Stimulated activated CD4-positive, alpha-beta T cell treated with anti-CD3 and anti-CD28 coated beads, Interleukin-4, amount 100 ng/mL, for 4 hours (primary cell): ENCODE measurements around the gene TOX2.

Source experiments
- DNase-seq, 2 experiments: peaks; one replicate each; pipeline ENCODE4 v3.0.0-alpha.2; 2020

The TOX2 gene

GRCh38 chr20:43941476-43942200, 27.0 kb downstream of the TOX2 start:
- no peak for DNase-seq

DNA sequence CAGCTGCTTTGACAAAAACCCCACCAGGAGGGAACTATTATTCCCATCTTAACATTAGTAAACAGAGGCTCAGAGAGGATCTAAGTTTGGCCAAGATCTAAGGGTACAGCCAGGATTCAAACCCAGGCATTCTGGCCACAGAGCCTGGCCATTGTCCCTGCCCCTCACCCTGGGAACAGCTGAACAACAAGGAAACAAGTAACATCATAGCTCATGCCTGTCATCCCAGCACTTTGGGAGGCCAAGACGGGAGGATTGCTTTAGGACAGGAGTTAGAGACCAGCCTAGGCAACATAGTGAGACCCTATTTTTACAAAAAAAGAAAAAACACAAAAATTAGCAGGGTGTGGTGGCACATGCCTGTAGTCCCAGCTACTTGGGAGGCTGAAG, 27.5 kb downstream of the TOX2 start:
- DNase-seq = no peak

- no peak for DNase-seq
Measured at GRCh38 chr20:43942667-43943285, 28.1 kb downstream of the TOX2 start.

GRCh38 chr20:43943725-43944124, 29.1 kb downstream of the TOX2 start:
- no peak for DNase-seq

DNA sequence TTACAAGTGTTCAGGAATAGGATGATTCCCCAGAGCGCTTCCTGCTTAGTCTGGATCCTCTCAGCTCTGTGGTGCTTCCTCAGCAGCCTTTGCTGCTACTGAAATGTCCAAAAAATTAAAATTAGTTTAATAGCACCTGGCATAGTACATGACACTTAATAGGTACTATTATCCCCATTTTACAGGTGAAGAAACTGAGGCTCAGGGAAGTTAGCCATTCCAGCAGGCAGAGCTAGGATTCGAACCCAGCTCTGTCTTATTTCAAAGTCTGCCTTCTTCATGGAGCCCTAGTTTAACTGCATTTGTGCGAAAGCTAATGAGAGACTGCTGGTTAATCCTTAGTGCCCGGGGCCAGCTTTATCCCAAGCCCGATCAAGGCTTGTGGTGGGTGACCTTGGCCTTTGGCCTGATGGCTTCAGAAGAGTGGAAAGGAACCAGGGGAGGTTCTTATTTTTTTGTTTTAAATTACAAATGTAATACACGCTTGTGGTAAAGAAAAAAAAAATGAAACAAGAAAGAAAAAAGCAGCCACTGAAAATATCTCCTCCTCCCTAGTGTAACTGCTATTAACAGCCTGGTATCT, 30.1 kb downstream of the TOX2 start:
- DNase-seq = no peak

DNA sequence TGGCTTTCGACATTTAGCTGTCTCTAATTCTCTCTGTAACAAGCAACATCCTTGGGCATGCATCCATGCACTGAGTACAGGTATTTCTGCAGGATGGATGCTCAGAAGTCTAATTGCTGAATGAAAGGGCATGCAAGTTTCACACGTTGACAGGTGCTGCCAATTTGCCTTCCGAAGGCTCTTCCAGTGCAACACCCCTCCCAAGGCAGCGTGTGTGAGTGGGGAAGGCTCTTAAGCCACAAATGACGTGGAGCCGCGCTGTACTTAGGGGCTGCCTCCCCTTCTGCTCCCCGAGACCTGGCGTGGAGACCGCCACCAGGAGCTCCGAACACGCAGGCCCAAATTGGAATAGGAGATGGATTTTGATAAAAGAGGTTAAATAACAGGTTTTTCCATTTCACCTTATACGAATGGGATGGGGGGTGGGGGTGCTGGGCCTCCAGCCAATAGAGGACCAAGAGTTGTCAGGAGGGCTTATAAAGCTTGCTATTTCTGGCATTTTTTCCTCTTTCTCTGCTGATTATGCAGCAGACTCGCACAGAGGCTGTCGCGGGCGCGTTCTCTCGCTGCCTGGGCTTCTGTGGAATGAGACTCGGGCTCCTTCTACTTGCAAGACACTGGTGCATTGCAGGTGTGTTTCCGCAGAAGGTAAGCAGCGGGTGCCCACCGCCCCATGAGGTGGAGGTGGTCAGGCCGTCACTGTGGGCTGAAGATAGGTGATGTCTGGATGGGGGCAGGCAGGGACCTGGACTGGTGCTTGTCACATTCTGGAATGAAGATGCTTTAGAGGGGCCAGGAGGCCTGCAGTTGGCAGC, 30.9 kb downstream of the TOX2 start:
- DNase-seq = no peak

- DNase-seq = no peak
Measured at GRCh38 chr20:43946206-43946491, 31.5 kb downstream of the TOX2 start.

DNA sequence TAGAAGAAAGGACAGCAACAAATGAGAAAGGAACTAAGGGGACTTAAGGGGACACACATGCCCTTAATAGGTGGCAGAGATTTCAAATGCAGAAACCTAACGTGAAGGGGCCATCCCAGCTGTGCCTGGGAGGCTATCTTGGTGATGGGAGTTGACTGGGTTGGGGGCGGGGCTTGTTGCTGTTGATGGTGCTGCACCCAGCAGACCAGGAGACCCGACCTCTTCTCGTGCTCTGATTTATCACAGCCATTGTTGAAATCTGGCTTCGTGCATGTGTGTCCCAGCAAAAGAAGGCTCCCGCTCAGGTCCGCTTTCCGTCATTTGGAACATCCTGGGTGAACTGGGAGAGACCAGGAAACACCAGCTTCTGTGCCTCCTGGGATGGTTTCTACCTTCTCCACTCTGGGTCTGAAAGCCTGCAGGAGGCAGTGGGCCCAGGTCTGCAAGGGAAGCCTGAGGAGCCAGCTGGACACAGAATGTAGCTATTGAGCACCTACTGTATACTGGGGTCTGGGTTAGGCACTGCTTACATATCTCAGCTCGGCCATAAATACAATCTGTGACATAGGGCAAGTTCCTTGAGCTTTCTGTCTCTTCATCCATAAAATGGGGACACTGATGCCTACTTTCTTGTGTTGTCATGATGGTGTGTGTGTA, 32.1 kb downstream of the TOX2 start:
- no peak for DNase-seq

- DNase-seq = no peak
Measured at GRCh38 chr20:43947316-43947710, 32.7 kb downstream of the TOX2 start.

- no peak for DNase-seq
Measured at GRCh38 chr20:43948455-43948854, 33.8 kb downstream of the TOX2 start.

- no peak for DNase-seq
Measured at GRCh38 chr20:43949248-43949647, 34.6 kb downstream of the TOX2 start.

DNA sequence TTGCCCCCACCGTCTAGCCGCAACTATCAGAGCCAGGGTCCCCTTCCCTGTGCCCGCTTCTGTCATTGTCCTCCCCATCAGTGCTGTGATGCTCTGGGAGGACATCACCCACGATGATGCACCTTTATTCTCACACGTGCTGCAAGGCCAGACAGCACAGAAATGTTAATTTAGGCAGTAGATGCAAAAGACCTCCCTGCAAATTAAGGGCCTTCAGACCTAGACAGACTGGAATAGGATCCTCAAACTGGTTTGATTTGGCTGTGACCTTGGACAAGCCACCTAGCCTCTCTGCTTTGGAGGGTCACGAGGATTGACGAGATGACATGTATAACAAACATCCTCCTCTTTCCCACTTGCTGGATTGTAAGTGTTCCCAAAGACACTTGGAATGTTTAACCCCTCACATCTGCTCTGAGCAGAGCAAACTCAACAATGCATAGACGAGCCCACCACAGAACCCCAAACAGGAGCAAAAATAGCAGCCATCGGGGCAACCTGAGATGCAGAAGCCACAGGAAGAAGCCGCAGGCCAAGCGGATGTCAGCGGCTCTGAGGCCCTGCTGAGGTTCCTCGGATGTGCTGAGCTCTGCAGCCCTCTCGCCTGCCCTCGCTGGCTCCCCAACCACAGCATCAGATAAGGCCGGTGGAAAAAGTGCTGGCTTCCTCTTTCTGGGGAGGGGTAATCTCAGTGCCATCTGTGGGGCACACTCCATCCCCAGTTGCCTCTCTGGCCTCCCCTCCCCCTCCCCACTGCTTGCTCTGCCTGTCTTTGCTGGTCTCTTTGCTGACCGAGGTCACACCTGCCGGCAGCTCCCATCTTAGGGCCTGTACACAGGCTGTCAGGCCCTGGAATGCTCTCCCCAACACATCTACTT, 35.3 kb downstream of the TOX2 start:
- DNase-seq = peak; percentile 53 to 55

DNA sequence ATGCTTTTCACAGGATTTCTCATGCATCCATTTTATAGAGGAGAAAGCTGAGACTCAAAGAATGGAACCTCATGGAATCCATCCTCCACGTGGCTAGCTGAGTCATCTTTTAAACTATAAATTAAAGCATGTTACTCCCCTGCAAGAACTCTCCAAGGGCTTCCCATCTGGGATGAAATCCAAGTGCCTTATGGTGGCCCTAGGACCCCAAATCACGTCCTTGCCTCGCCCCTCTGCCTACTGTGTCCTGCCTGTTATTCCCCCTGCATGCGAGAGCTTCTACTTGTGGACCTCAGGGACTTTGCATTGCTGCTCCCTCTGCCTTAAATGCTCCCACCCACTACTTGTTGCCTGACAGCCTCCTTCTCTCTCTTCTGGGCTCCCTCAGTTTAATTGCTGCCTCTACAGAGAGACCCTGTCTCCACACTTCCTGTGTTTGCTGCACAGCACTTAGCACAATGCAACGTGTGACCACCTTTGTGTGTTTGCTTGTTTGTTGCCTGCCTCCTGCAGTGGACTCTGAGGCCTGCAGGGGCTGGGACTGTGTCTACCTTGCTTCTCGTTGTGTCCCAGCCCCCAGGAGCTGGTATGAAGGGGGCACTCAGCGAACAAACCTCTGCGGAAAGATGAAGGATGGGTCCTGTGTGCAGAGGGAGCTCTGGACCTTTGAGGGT, 39.4 kb downstream of the TOX2 start:
- DNase-seq = no peak

- DNase-seq = no peak
Measured at GRCh38 chr20:43954704-43955061, 40.0 kb downstream of the TOX2 start.

- peak; percentile 29 to 67 for DNase-seq
Measured at GRCh38 chr20:43955062-43955749, 40.6 kb downstream of the TOX2 start.

DNA sequence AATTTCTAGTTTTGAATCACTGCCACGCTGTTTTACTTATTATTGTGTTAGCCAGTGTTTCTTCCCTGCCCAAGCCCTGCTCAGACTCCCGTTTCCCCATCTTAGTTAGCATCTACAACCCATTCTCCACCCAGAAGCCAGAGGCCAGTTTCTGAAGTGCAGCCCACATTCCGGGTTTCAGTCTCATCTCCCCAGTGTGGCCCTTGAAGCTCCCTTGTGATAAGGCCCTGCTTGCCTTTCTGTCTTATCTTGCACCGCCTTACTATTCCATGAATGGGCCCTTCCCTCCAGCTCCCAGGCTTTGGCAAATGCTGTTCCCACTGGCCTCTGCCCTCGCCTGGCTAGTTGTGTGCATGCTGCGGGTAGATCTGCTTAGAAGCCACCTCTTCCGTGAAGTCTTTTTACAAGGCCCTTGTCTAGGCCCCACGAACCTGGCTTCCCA, 41.1 kb downstream of the TOX2 start:
- no peak for DNase-seq

- no peak for DNase-seq
Measured at GRCh38 chr20:43957392-43957791, 42.7 kb downstream of the TOX2 start.

DNA sequence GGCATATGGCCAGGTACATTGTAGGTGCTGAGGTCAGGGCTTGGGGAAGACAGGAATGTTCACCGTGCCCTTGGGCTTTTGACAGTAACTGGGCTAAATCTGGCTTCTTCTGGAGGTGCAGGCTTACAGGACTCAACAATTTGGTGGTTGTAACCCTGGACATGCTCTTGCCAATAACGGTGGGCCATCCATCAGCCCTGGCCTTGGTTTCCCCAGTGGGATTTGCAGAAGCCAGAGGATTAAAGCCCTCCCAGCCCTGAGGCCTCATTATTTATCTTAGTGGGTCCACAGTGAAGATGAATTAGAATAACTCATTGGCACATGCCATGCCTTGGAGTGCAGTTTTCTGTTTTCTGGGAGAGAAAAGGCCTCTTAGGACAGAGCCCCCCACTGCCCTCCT, 44.0 kb downstream of the TOX2 start:
- DNase-seq = no peak

GRCh38 chr20:43959079-43959919, 44.6 kb downstream of the TOX2 start:
- DNase-seq = no peak

DNA sequence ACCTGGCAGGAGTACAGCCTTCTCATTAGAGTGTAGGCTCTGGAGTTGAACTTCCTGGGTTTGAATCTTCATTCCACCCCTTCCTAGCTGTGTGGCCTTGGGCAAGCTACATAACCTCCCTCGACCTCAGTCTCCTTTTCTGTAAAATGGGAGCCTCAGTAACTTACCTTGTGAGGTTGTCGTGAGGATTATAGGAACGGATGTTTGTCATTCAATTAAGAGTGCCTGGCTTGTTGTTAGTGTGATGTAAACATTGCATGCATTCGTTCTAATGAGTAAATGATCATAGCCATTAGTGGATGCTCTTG, 45.2 kb downstream of the TOX2 start:
- DNase-seq = no peak
